Measurements from ENCODE around the gene CSRP3.

DNA sequence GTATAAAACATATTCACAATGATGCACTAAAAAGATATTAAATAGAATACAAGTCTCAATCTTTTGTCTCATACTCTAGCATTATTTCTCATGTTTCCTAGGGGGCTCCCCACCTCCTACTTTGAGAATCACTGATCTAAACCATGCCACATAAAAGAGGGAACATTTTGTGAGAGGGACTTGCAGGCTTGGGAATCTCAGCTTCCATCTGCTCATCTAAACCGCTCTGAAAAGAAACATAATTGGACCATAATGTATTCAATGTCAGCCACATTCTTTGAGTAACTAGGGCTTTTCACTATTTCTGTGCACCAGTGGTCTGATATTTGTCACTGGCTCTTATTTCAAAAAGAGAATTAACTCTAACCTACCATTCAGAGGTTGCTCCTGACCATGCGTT is 6.4 kb upstream of the CSRP3 start:
- TF ChIP-seq, protein P1, sequence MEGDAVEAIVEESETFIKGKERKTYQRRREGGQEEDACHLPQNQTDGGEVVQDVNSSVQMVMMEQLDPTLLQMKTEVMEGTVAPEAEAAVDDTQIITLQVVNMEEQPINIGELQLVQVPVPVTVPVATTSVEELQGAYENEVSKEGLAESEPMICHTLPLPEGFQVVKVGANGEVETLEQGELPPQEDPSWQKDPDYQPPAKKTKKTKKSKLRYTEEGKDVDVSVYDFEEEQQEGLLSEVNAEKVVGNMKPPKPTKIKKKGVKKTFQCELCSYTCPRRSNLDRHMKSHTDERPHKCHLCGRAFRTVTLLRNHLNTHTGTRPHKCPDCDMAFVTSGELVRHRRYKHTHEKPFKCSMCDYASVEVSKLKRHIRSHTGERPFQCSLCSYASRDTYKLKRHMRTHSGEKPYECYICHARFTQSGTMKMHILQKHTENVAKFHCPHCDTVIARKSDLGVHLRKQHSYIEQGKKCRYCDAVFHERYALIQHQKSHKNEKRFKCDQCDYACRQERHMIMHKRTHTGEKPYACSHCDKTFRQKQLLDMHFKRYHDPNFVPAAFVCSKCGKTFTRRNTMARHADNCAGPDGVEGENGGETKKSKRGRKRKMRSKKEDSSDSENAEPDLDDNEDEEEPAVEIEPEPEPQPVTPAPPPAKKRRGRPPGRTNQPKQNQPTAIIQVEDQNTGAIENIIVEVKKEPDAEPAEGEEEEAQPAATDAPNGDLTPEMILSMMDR (IDR thresholded peaks at IDR 0.05): no peak
- no peak for TF ChIP-seq EP300 (IDR thresholded peaks at IDR 0.05)
